Sigmoid colon (tissue), 7 donors: ENCODE results near the gene ZBTB22. TPM values are rescaled to one million over a fixed set of nuclear protein-coding genes. Genes with fewer than 3 reads are reported as not detected.

Experiments
- DNase-seq: peaks from one replicate; pipeline ENCODE4 v3.0.0-alpha.2; 2019
- H3K27ac ChIP-seq, 4 donors: fragments of 200-600 bp; sonication (generic); one replicate each; pipeline ENCODE4 v1.5.1; 2016 to 2019; ENCODE audit warnings: mild to moderate bottlenecking in 1 of 4
- H3K27me3 ChIP-seq, 3 donors: fragments of 200-600 bp; sonication (generic); one replicate each; pipeline ENCODE4 v1.5.1; 2019; ENCODE audit warnings: mild to moderate bottlenecking in 1 of 3
- H3K36me3 ChIP-seq, 4 donors: fragments of 200-600 bp; sonication (generic); one replicate each; pipeline ENCODE4 v1.5.1; 2016 to 2019
- H3K4me1 ChIP-seq, 4 donors: fragments of 200-600 bp; sonication (generic); one replicate each; pipeline ENCODE4 v1.5.1; 2017 to 2019
- H3K4me3 ChIP-seq, 4 donors: fragments of 200-600 bp; sonication (generic); one replicate each; pipeline ENCODE4 v1.5.1; 2017 to 2019; ENCODE audit warnings: mild to moderate bottlenecking in 2 of 4, moderate library complexity in 1 of 4
- H3K9me3 ChIP-seq, 4 donors: fragments of 200-600 bp in 3 of 4; sonication (generic) in 3 of 4; one replicate each; pipeline versions ENCODE4 v1.5.1 to v1.6.1; 2013 to 2019
- CTCF ChIP-seq, 4 experiments: fragments of 450-650 bp in 3 of 4; fragments of 200-600 bp in 1 of 4; IDR thresholded peaks; one replicate each; pipeline ENCODE4 v1.5.1; 2016 to 2019; ENCODE audit warnings: antibody characterized with exemption in 4 of 4, mild to moderate bottlenecking in 3 of 4, moderate library complexity in 2 of 4
- EP300 ChIP-seq, 4 donors: sonication (generic); formaldehyde crosslinking; IDR thresholded peaks; one replicate each; pipeline ENCODE4 v1.6.1; 2017; ENCODE audit warnings: antibody characterized with exemption in 4 of 4
- POLR2A ChIP-seq, 2 donors: fragments of 450-650 bp; IDR thresholded peaks; one replicate each; pipeline ENCODE4 v1.6.1; 2016; ENCODE audit warnings: antibody characterized with exemption in 2 of 2, mild to moderate bottlenecking in 2 of 2, moderate library complexity in 2 of 2
- POLR2AphosphoS5 ChIP-seq, 4 donors: sonication (generic); formaldehyde crosslinking; IDR thresholded peaks; one replicate each; pipeline ENCODE4 v1.6.1; 2017; ENCODE audit warnings: antibody characterized with exemption in 4 of 4
- WGBS, 2 donors: extraction: QIAGEN DNeasy Blood & Tissue Kit; methylation state at CpG; one replicate each; pipeline ENCODE4 v1.1.7; 2013; 5-methylcytosine and 5-hydroxymethylcytosine counted together
- intact Hi-C: fragments of 100-400 bp; cut with DNase I; formaldehyde crosslinking; loops from one replicate; pipeline ENCODE4 v1.15.1; 2023
- polyA plus RNA-seq, 3 donors: library from polyadenylated mRNA; stranded (reverse); fragments of 200-250 nt; gene quantifications; one replicate each; pipeline ENCODE4 v1.2.3, GENCODE V29; 2013
- total RNA-seq, 4 donors: library from RNA; depleted of rRNA; stranded (reverse); fragments of >200 nt; gene quantifications; one replicate each; pipeline ENCODE4 v1.1.0, GENCODE V29; 2016
- donor health status: healthy with polysubstance abuse.
- donor health status: Bipolar disorder and iron deficiency.
- donor health status: healthy.

The ZBTB22 gene
- total and polyA plus RNA-seq, 7 donors, result 9.4 to 19.2 (median 13.2) TPM

GRCh38 chr6:33296797-33297405 is 20.6 kb downstream of the ZBTB22 start:
- Histone ChIP-seq H3K27ac (peak overlapping the region; percentile 95 to 98 (median 97)), H3K4me1 (peaks cover 0 to 37% (median 24%) of the 10 kb centered on the region in 4 donors), H3K36me3 (peaks cover 19 to 58% (median 31%) of the 10 kb centered on the region in 4 donors), H3K9me3 (no peaks in the 10 kb centered on the region), H3K27me3 (no peaks in the 10 kb centered on the region), H3K4me3 (peak overlapping the region; percentile 62 to 93 (median 84))
- intact Hi-C loops, result loop anchor here (5.0 kb wide), 1 partner anchor 130 kb away; no protein-coding TSS in a partner anchor
- 72 to 79% methylated on average over 12 of the region's 12 CpGs for WGBS, 2 donors
- DNase-seq, result no peak
- no peak for TF ChIP-seq POLR2A (IDR thresholded peaks at IDR 0.05)
- no peak for TF ChIP-seq CTCF (IDR thresholded peaks at IDR 0.05)
- TF ChIP-seq EP300 (IDR thresholded peaks at IDR 0.05), result no peak
- TF ChIP-seq POLR2AphosphoS5 (IDR thresholded peaks at IDR 0.05), result no peak

GRCh38 chr6:33295621-33296369 is 21.7 kb downstream of the ZBTB22 start:
- intact Hi-C loops, result loop anchor here (5.0 kb wide), 1 partner anchor 132 kb away; no protein-coding TSS in a partner anchor
- Histone ChIP-seq H3K27ac (no peak overlapping the region), H3K27me3 (no peaks in the 10 kb centered on the region), H3K4me3 (no peak overlapping the region), H3K36me3 (peaks cover 19 to 59% (median 37%) of the 10 kb centered on the region in 4 donors), H3K9me3 (no peaks in the 10 kb centered on the region), H3K4me1 (peaks cover 0 to 29% (median 23%) of the 10 kb centered on the region in 4 donors)
- WGBS, 2 donors, result 91 to 95% methylated on average over 15 of the region's 15 CpGs
- TF ChIP-seq POLR2A (IDR thresholded peaks at IDR 0.05) (no peak), EP300 (IDR thresholded peaks at IDR 0.05) (no peak), CTCF (IDR thresholded peaks at IDR 0.05) (no peak), POLR2AphosphoS5 (IDR thresholded peaks at IDR 0.05) (no peak)
- no peak for DNase-seq

- peaks cover 19 to 62% (median 37%) of the 10 kb centered on the region in 4 donors for H3K36me3 ChIP-seq
Measured at GRCh38 chr6:33294086-33294823, 23.3 kb downstream of the ZBTB22 start.

More at GRCh38 chr6:33294086-33294823, 23.3 kb downstream of the ZBTB22 start:
- Histone ChIP-seq H3K9me3 (no peaks in the 10 kb centered on the region), H3K4me3 (no peak overlapping the region), H3K27me3 (no peaks in the 10 kb centered on the region), H3K27ac (no peak overlapping the region), H3K4me1 (peaks cover 0 to 30% (median 23%) of the 10 kb centered on the region in 4 donors)
- no peak for DNase-seq
- WGBS, 2 donors, result 68 to 74% methylated on average over 10 of the region's 10 CpGs
- TF ChIP-seq POLR2AphosphoS5 (IDR thresholded peaks at IDR 0.05), result no peak
- TF ChIP-seq CTCF (IDR thresholded peaks at IDR 0.05), result no peak
- no peak for TF ChIP-seq EP300 (IDR thresholded peaks at IDR 0.05)
- TF ChIP-seq POLR2A (IDR thresholded peaks at IDR 0.05), result no peak
- intact Hi-C loops, result no loop called here
